GM12875 (cell line): ENCODE data around the gene BLNK.

Source experiments
- H3K4me3 ChIP-seq: one replicate; pipeline ENCODE4 v1.5.1; 2011; ENCODE audit warnings: low read depth, low read length, control low read depth
- TF ChIP-seq, protein P1 (sequence below): IDR thresholded peaks from 2 replicates; pipeline ENCODE4 v1.5.1; 2011; ENCODE audit warnings: low read depth, mild to moderate bottlenecking, control low read depth, inconsistent platforms, low read length, moderate library complexity, borderline replicate concordance; ENCODE audit not compliant: insufficient read depth

Gene BLNK

GRCh38 chr10:96288151-96288621 lies 16.8 kb upstream of the BLNK start:
- peak overlapping the region; percentile 2 for H3K4me3 ChIP-seq
- TF ChIP-seq, protein P1, sequence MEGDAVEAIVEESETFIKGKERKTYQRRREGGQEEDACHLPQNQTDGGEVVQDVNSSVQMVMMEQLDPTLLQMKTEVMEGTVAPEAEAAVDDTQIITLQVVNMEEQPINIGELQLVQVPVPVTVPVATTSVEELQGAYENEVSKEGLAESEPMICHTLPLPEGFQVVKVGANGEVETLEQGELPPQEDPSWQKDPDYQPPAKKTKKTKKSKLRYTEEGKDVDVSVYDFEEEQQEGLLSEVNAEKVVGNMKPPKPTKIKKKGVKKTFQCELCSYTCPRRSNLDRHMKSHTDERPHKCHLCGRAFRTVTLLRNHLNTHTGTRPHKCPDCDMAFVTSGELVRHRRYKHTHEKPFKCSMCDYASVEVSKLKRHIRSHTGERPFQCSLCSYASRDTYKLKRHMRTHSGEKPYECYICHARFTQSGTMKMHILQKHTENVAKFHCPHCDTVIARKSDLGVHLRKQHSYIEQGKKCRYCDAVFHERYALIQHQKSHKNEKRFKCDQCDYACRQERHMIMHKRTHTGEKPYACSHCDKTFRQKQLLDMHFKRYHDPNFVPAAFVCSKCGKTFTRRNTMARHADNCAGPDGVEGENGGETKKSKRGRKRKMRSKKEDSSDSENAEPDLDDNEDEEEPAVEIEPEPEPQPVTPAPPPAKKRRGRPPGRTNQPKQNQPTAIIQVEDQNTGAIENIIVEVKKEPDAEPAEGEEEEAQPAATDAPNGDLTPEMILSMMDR = no peak

GRCh38 chr10:96287392-96288105 lies 16.2 kb upstream of the BLNK start:
- H3K4me3 ChIP-seq = peak overlapping the region; percentile 14
- TF ChIP-seq, protein P1 = no peak

- H3K4me3 ChIP-seq = no peak overlapping the region
- TF ChIP-seq, protein P1 = no peak
Observed at GRCh38 chr10:96285331-96285752, 14.0 kb upstream of the BLNK start.

- TF ChIP-seq, protein P1 = no peak
- no peak overlapping the region for H3K4me3 ChIP-seq
Observed at GRCh38 chr10:96283756-96284155, 12.4 kb upstream of the BLNK start.

DNA sequence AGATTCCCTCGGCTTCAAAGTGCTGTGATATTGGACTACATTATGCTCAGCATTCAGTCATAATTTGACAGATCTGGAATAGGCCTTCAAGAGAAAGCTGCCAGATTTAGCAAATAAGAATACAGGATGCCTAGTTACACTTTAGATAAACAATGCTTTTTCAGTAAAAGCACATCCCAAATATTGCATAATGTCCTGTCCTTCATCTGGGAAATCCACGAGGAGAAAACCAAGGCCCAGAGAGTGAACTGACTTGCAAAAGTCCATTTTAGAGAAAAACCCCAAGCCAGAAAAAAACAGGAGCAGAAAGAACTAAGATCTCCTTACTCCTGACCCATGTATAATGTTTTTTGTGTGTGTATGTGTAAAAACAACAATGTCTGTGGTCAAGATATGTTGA lies 12.0 kb upstream of the BLNK start:
- H3K4me3 ChIP-seq = no peak overlapping the region
- TF ChIP-seq, protein P1 = no peak

DNA sequence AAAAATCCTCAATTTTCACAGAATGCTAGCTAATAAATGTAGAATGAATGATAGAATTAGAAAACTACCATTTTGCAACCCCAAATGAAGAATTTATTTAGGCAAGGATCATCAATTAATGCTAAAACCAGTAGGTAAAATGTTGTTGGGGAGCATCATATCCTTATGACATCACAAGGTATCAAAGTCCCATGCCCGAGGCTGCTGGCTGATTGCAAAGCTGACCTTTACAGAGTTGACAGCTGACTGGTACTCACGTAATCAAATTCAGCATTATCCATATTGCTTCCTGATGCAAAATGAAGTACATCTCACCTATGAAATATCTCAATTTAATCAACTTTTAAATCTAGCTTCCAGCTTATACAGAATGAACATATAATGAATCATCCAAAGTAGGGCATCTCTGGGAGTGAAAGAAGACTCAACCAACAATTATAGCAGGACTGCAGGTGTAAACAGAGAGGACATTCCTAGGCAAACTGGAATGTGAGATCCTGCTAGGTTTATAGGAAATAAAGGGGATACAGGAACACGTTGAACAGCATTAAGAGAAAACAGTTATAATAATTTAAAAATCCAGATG lies 10.2 kb upstream of the BLNK start:
- no peak overlapping the region for H3K4me3 ChIP-seq
- TF ChIP-seq, protein P1 = no peak

GRCh38 chr10:96280859-96281258 lies 9.5 kb upstream of the BLNK start:
- H3K4me3 ChIP-seq = no peak overlapping the region
- TF ChIP-seq, protein P1 = no peak
